GM21367 (cell line): ENCODE results near the gene STAT3.
A peak's percentile ranks its signal among the peaks of the same experiment; 100 is the strongest.

Experiments used
- ATAC-seq: cut with Tn5 transposase; IDR thresholded peaks from one replicate; pipeline ENCODE4 v1.9.1; 2021; ENCODE audit not compliant: unreplicated experiment

The STAT3 gene

DNA sequence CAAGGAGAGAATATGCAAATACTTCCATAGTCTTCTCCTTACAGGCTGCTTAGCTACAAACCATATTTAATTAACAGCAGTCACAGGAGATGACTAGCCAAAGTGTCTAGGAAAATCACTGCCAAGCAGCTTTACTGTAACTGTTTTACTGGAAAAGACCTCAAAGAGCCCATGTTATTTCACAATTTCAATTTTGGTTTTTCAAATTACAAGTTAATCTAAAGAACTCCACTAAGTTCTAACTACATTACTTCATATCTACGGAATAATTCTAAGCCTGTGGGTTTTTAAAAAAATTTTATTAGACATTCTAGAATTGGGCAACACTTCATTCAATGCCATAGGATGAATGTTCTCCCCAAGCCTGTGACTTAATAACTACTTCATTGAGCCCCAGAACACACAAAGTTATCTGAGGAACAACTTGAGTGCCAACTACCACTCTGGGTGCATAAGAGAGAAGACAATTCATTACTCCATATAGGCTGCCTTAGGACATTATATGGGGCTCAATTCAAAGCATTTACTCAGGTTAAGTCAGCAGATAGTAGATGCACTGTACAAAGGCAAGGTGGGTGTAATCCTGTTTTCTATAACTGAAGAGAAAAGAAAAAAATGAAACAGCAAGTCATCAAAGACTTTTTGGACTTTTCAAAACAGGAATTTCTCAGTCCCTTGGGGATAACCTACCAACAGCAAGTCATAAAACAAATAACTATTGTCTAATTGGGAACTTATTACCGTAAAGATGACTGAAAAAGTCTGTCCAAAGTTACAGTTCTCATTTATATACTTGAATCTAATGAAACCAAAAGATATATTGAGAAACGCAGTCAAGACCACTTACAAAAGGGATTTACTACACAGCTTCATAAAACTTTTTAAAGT lies 33.0 kb downstream of the STAT3 start:
- no peak for ATAC-seq

DNA sequence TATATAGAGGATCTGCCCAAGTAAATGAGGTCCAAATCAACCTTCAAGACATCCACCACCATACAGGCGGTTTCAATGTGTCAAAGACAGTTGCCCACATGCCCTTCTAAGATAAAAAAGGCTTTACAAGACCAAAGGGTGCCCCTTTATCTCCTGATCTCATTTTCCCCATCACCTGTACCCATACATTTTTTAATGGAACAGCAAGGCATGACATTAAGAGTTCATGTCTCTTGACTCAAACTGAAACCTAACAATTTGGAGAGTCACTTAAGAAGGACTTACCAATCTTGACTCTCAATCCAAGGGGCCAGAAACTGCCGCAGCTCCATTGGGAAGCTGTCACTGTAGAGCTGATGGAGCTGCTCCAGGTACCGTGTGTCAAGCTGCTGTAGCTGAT lies 40.1 kb downstream of the STAT3 start:
- no peak for ATAC-seq

DNA sequence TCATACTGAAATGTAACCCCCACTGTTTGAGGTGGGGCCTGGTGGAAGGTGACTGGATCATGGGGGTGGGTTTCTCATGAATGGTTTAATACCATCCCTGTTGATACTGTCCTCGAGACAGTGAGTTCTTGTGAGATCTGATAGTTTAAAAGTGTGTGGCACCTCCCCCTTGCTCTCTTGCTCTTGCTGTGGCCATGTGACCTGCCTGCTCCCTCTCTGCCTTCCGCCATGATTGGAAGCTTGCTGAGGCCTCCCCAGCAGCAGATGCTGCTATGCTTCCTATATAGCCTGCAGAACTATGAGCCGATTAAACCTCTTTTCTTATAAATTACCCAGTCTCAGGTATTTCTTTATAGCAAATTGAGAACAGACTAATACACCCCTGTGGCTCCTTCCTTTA lies 40.6 kb downstream of the STAT3 start:
- no peak for ATAC-seq

DNA sequence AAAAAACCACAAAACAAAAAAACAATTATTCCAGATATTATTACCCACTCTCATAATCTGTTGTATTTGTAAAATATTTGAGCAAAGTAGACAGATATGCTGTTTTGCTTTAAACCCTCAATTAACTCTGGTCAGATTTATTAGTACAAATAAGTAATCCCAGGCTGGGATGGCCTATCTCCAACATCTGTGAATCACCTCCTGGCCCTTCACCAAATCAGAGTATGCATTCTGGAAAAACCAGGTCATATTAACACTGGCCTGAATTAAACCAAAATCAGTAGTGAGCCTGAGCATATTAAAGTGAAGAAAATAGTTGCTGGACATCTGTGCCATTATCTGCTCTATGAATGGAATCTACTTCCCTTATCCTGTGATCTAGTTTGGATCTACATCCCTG lies 41.0 kb downstream of the STAT3 start:
- ATAC-seq, result no peak

DNA sequence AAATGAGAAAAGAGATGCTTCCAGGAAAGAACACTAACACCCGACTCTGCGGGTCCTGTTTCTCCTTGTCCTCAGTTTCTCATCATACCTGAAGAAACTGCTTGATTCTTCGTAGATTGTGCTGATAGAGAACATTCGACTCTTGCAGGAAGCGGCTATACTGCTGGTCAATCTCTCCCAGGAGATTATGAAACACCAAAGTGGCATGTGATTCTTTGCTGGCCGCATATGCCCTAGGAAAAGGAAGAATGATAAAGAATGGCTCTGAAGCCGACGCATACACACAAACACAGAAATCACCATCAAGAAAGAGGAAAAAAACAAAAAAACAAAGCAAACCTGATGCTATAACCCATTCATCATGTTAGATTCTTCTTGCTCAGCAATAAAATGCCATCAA lies 41.8 kb downstream of the STAT3 start:
- ATAC-seq, result no peak

DNA sequence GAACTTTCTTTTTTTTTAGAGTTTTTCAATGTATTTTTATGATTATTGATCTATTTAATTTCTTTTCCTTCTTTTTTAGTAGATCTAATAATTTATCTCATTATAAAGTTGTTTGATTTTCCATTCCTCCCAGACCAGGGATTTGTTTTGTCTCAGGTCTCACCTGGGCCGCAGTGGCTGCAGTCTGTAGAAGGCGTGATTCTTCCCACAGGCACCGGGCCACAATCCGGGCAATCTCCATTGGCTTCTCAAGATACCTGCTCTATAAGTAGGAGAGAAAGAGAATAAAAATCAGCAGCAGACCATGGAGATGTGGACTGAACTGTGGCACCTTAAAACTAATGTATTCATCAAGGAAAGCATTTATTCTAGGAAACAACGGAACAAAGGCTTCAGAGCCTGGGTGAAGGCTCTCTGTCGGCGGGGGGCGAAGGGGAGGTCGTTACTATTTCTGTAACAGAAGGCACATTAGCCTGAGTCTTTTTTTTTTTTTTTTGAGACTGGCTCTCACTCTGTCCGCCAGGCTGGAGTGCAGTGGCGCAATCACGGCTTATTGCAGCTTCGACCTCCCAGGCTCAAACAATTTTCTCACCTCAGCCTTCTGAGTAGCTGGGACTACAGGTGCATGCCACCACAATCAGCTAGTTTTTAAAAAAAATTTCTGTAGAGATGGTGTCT lies 42.7 kb downstream of the STAT3 start:
- no peak for ATAC-seq

DNA sequence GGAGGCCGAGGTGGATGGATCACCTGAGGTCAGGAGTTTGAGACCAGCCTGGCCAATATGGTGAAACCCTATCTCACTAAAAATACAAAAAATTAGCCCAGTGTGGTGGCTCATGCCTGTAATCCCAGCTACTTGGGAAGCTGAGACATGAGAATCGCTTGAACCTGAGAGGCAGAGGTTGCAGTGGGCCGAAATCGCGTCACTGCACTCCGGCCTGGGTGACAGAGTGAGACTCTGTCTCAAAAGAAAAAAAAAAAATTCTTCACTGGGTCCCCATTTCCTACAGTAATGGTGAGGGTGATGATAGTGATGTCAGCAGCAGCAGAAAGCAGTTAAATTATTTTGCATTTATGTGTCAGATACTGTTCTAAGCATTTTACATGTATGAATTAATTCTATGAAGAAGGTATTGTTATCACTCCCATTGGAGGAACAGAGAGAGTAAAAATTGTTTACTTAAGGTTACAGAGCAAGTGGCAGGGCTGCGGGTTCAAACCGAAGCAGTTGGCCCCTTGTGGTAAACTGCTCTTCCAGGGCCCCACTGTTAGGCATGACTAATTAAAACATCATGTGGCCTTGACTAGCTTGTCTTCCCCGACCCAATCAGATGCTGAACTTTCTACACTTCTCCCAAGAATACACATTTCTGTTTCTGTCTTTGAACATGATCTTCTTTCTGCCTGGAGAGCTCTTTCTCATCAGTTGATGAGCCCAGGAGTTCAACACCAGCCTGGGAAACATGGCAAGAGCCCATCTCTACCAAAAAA lies 45.8 kb downstream of the STAT3 start:
- no peak for ATAC-seq

DNA sequence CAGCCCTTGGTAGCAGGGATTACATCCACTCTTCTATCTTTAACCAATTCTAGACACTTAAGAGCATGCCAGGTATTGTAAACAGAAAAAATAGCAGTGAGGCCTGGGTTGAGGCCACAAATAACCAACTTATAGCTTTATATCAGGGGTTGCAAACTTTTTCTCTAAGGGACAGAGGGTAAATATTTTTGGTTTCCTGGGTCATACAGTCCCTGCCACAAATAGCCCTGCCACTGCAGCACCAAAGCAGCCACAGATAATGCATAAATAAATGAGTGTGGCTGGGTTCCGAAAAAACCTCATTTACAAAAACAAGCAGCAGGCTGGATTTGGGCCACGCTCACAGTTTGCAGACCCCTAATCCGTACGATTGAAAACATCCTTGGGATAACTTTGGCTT lies 46.7 kb downstream of the STAT3 start:
- no peak for ATAC-seq

DNA sequence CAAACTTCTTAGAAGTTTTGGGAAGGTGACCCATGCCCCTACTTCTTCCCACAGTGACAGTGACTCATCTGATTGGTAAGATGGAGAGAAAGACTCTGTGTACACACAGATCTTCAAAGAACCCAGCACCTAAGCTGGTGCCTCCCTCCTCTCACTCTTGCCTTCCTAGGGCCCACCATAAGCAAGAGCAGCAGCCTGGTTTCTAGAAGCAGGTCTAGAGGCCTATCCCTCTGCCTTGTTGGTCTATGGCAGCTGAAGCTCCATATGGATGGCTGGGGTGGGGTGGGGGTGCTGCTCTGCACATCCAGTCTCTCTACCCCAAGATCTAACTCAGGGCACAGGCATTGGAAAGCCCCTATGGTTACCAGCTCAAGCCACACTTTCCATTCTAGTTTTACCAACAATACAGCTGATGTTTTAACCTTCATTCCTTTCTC lies 47.5 kb downstream of the STAT3 start:
- no peak for ATAC-seq

DNA sequence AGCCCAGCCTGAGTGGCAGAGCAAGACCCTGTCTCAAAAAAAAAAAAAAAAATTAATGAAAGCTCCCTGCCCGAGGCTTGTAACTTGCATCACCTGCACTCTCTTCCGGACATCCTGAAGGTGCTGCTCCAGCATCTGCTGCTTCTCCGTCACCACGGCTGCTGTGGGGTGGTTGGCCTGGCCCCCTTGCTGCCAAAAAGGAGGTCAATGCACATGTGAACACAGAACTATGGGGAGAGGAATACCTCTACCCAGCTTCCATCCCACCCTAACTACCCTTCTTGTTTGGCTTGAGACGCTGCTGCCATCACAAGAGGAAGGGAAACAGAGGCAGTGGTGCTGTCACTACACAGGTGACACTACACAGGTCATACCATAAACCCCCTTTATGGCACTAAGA lies 49.0 kb downstream of the STAT3 start:
- no peak for ATAC-seq

DNA sequence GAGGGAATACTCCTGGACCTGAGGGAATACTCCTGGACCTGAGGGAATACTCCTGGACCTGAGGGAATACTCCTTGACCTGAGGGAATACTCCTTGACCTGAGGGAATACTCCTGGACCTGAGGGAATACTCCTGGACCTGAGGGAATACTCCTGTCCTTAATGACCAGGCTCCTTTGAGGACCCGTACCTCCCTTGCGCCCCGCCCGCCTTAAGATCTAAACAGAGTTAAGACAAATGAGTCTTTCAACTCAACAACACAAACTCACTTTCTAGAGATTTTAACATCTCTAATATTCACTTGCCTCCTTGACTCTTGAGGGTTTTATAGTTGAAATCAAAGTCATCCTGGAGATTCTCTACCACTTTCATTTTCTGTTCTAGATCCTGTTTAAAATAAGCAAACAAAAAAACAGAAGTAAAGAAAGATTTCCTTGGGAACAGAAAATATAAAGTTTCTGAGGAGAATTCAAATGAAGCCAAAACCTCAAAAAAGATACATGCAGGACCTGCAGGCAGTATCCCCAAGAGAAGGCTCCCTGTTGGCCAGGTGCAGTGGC lies 49.7 kb downstream of the STAT3 start:
- no peak for ATAC-seq

DNA sequence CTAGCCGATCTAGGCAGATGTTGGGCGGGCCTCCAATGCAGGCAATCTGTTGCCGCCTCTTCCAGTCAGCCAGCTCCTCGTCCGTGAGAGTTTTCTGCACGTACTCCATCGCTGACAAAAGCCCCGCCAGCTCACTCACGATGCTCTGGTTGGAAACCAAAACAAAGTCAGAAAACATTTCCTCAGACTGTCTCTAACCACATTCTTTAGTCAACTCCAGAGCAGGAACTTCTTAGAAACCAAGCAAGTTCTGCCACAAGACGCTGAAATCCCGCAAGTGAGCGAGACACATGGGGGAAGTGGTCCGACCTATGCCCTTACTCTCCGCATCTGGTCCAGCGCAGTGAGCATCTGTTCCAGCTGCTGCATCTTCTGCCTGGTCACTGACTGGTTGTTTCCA lies 50.8 kb downstream of the STAT3 start:
- ATAC-seq, result peak; percentile 44

DNA sequence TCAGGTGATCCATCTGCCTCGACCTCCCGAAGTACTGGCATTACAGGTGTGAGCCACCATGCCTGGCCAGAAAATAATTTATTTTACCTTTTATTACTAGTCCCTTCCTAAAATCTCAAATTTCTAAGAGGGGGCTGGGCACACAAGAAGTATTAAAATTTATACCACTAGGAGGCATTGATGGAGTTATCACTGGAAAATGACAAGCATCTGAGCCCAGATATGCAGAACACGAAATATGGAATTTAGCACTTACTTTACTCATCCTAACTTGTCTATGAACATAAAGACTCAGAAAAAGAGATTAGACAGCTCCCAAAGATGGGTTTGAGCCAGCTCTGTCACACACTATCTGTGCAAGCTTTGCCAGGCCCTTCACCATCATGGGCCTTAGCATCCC lies 53.6 kb downstream of the STAT3 start:
- ATAC-seq, result no peak

DNA sequence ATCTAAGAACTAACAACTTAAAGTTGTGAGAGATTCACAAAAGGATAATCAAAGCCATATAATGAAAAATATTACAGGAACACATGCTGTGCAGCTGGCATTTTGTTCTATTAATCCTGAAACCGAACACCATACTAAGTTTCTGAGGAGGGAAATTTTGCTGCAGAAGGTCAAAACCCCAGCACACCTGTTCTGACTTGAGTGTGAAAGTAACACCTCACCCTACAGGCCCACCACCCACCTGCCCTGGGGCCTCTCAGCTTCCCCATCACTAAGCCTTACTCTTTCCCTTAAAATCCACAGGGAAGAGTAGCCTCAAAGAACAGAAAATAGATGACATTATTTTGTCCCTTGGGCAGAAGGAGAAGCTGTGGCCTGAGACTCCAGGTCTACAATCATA lies 55.2 kb downstream of the STAT3 start:
- ATAC-seq, result no peak

DNA sequence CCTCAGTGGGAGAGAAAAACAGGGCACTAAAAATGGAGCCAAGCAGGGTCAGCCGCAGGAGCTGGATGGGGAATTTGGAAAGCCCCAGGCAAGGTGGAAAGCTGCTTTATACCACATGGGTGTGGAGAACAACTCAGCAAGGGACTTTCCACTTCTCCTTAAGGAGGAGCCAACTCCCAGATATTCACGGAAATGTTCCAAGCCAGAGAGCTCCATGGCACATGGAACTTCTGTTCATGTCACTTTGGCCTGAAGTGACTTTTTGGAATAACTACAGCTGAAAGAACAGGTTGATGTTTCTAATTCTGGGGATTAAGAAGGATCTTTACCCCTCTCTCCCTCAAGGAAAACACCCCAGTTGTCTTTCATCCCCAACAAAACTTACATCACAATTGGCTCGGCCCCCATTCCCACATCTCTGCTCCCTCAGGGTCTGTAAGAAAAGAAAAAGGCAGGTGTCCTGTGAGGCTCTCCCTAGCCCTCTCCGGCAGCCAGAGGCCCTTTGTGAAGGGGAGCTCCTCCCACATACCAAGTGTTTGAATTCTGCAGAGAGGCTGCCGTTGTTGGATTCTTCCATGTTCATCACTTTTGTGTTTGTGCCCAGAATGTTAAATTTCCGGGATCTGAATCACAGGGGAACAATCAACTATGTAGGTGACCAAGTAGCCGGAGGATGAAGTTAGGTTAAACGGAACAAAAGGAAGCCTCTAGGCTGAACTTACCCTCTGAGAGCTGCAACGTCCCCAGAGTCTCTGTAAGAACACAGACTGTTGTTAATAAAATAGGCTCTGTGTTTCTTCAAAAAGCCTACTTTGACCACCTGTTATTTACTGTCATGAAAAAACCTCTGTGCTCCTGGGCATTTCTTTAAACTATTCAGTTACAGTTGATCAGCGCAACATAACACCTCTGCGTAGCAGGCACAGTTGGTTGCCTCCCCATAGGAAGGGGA lies 58.9 kb downstream of the STAT3 start:
- no peak for ATAC-seq

DNA sequence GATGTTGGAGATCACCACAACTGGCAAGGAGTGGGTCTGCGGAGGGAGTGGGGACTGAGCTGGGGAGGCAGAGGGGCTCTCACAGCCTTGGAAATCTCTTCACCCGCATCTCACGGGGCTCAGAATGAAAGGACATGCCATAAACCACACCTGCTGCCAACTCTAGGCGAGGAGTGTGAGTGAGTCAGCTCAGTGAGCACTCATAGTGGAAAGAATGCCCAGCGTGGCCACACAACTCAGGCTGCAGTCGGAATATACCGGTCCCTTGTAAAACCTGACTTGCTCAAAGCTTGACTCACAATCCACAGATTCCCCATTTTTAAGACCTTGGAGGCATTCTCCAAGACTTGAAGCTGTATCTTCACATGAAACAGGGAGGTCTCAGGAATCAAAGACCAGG lies 63.2 kb downstream of the STAT3 start:
- ATAC-seq, result no peak

DNA sequence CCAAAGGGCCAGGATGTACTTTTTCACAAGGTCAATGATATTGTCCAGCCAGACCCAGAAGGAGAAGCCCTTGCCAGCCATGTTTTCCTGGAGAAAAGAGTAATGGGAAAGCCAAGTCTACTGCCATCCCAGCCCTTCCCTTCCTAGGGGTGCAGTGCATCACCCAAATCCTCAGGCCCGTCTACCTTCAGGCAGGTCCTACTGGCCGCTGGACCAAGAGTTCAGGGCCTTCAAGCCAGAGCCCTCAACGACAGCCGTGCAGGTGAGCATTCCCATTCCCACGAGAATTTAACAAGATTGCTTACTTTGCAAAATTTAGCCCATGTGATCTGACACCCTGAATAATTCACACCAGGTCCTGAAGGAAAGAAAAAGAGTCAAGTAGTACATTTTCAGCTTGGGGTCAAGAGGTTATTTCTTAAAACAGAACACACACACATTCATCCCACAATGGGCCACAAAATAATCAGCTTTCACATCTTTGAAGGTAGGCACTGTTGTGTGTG lies 64.9 kb downstream of the STAT3 start:
- ATAC-seq, result no peak

DNA sequence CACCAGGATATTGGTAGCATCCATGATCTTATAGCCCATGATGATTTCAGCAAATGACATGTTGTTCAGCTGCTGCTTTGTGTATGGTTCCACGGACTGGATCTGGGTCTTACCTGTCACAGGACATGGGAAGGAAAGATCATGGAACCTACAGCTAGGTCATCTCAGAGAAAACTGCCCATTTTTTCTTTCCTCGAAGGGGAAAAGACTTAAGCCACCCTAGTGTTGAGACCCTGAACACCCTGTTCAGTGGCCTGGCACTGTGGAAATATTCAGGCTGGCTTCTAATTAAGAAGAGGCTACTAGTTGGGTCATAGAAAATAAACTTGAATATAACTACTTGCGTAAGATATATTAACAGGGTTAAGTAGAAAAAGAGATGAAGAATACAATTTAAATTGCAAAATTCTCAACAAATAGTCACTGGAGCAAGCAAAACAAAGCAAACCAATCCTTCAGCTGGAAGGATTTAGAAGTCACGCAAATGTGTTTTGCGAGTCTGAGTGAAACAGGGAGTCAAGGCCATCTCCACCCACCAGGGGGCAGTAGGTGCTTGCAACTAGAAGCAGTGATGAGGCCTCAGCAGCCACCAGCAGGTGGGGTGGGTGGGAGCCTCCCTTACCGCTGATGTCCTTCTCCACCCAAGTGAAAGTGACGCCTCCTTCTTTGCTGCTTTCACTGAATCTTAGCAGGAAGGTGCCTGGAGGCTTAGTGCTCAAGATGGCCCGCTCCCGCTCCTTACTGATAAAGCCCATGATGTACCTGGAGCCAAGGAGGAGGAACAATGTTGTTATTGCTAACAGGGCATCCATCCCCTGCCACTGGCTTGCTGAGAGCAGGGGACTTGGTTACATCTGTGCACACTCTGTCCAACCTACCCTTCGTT lies 65.6 kb downstream of the STAT3 start:
- no peak for ATAC-seq

DNA sequence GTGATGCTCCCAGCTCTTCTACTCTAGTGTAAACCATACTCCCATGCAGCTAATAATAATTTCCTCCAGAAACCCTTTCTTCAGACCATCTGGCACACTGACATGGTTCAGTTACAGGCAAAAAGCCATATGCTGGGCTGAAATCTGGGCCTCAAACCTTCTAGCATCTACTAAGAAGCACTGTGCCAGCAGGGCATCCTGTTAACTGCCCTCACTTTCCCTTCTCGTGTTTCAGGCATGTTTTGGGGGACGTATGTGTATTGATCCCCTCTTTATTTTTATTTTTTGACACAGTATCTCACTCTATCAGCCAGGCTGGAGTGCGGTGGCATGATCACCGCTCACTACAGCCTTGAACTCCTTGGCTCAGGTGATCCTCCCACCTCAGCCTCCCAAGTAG lies 66.7 kb downstream of the STAT3 start:
- no peak for ATAC-seq
